ENCODE data around the gene MKRN3.

DNA sequence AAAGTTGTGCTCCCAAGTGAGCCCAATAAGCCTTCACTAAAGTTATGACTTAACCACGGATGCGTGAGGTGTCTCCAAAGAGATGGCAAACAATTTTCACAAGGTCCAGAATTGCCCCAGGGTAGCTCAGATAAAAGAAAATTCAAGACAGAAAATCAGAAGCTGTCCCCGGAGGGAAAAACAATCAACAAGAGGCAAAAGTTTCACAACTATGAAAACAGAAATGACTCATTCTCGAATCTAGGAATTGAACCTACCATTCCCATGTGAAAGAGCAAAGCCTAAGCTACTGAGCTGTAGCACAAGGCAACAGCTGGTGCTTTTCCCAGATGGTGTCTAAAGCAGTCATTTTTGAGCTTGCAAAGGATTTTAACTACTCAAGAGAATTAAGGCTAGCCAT is 33.5 kb upstream of the MKRN3 start:
- TF ChIP-seq POLR2A (IDR thresholded peaks at IDR 0.05) (no peak), CTCF (IDR thresholded peaks at IDR 0.05) (no peak), POLR2AphosphoS5 (IDR thresholded peaks at IDR 0.05; ENCODE audit: insufficient read depth in 1 of 2, low read depth in 1 of 2) (no peak)
